A673 (cell line): ENCODE data around the gene PEX5L.
"Not testable (repeated sequence)": the region's sequence is repeated elsewhere in the genome, so short reads cannot be mapped to it uniquely, and the experiment has no call there.

ENCODE experiments used
- EZH2 ChIP-seq: fragments of 200-600 bp; sonication (generic); IDR thresholded peaks from 2 replicates; pipeline ENCODE4 v1.6.1; 2017; ENCODE audit warnings: borderline replicate concordance, low read depth, mild to moderate bottlenecking, mixed read lengths, antibody characterized with exemption, low read length; ENCODE audit not compliant: poor library complexity, severe bottlenecking
- TF ChIP-seq, protein P1 (sequence below): fragments of 300-800, 200-600 bp; sonication (generic); conservative IDR thresholded peaks from 2 replicates; pipeline ENCODE4 v1.5.1; 2017; ENCODE audit warnings: low read depth, mild to moderate bottlenecking, antibody characterized with exemption, low read length, moderate library complexity, mixed read lengths

DNA sequence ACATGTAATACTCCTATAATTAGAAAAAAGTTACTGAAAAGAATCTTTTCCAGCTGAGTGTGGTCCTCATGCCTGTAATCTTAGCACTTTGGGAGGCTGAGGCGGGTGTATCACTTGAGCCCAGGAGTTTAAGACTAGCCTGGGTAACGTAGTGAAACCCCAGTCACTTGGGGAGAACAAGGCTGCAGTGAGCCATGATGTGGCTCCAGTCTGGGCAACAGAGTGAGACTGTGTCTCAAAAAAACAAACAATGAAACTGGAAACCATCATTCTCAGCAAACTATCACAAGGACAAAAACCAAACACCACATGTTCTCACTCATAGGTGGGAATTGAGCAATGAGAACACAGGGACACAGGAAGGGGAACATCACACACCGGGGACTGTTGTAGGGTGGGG, 18.9 kb upstream of the PEX5L start:
- TF ChIP-seq, protein P1, sequence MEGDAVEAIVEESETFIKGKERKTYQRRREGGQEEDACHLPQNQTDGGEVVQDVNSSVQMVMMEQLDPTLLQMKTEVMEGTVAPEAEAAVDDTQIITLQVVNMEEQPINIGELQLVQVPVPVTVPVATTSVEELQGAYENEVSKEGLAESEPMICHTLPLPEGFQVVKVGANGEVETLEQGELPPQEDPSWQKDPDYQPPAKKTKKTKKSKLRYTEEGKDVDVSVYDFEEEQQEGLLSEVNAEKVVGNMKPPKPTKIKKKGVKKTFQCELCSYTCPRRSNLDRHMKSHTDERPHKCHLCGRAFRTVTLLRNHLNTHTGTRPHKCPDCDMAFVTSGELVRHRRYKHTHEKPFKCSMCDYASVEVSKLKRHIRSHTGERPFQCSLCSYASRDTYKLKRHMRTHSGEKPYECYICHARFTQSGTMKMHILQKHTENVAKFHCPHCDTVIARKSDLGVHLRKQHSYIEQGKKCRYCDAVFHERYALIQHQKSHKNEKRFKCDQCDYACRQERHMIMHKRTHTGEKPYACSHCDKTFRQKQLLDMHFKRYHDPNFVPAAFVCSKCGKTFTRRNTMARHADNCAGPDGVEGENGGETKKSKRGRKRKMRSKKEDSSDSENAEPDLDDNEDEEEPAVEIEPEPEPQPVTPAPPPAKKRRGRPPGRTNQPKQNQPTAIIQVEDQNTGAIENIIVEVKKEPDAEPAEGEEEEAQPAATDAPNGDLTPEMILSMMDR: not testable (repeated sequence)
- TF ChIP-seq EZH2: not testable (repeated sequence)
